NB4 (cell line): ENCODE results near the gene CASZ1.

Experiments used
- DNase-seq: peaks from one replicate; pipeline ENCODE4 v3.0.0; 2010; ENCODE audit warnings: low read depth
- H3K4me3 ChIP-seq: one replicate; pipeline ENCODE4 v1.5.1; 2011; ENCODE audit warnings: mild to moderate bottlenecking, low read depth, low read length, moderate library complexity
- MYC ChIP-seq: IDR thresholded peaks from 2 replicates; pipeline ENCODE4 v1.6.1; 2011; ENCODE audit warnings: low read depth, low read length
- POLR2A ChIP-seq: IDR thresholded peaks from 2 replicates; pipeline ENCODE4 v1.6.1; 2011; ENCODE audit warnings: mild to moderate bottlenecking; ENCODE audit not compliant: insufficient read length; ENCODE audit errors: extremely low read depth
- TF ChIP-seq, protein P1 (sequence below): IDR thresholded peaks from 2 replicates; pipeline ENCODE4 v1.6.1; 2011; ENCODE audit warnings: low read depth, low read length
- TF ChIP-seq, protein P2 (sequence below): IDR thresholded peaks from one replicate; pipeline ENCODE4 v1.5.1; 2012; ENCODE audit warnings: low read depth, low read length

Gene CASZ1

DNA sequence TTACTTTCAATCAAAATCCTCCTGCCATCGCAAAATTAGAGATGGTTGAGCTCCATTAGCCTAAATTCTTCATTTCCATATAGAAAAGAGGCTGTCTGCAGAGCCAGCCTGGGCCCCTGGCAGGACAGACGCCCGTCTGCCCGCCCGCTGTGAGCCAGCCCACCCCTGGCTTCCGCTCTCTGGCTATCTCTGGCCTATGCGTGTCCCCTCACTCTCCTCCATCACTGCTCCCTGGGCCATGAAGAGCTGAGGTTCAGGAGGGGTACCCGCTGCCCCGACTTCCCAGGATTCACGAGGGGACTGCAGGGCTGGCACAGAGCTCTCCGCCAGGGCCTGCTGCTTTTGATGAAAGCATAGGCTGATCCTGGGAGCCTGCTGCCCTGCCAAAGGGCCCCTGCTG lies 117.6 kb downstream of the CASZ1 start:
- TF ChIP-seq MYC (no peak), POLR2A (no peak)
- TF ChIP-seq, protein P1, sequence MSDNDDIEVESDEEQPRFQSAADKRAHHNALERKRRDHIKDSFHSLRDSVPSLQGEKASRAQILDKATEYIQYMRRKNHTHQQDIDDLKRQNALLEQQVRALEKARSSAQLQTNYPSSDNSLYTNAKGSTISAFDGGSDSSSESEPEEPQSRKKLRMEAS, result no peak
- TF ChIP-seq, protein P2, sequence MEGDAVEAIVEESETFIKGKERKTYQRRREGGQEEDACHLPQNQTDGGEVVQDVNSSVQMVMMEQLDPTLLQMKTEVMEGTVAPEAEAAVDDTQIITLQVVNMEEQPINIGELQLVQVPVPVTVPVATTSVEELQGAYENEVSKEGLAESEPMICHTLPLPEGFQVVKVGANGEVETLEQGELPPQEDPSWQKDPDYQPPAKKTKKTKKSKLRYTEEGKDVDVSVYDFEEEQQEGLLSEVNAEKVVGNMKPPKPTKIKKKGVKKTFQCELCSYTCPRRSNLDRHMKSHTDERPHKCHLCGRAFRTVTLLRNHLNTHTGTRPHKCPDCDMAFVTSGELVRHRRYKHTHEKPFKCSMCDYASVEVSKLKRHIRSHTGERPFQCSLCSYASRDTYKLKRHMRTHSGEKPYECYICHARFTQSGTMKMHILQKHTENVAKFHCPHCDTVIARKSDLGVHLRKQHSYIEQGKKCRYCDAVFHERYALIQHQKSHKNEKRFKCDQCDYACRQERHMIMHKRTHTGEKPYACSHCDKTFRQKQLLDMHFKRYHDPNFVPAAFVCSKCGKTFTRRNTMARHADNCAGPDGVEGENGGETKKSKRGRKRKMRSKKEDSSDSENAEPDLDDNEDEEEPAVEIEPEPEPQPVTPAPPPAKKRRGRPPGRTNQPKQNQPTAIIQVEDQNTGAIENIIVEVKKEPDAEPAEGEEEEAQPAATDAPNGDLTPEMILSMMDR, result no peak
- no peak overlapping the region for H3K4me3 ChIP-seq
- no peak for DNase-seq

DNA sequence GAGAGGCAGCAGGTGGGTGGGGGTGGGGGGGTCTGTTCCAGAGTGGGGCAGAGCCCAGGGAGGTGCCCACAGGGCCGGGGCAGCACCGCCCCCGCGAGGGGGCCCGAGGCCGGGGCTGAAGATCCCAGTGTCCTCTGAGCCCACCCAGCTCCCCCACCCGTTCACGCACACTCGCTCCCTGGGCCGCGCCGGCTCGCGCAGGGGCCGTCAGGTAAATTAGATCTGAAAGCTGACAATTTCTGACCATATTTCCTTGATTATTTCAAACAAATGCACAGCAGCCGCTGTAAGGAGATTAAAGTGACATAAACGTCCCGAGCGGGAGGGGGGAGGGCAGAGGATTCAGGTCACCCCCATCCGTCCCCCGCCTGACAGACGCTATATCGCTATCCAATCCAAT lies 118.0 kb downstream of the CASZ1 start:
- DNase-seq, result no peak
- TF ChIP-seq, protein P1, result no peak
- TF ChIP-seq, protein P2, result no peak
- TF ChIP-seq MYC (no peak), POLR2A (no peak)
- H3K4me3 ChIP-seq, result no peak overlapping the region

DNA sequence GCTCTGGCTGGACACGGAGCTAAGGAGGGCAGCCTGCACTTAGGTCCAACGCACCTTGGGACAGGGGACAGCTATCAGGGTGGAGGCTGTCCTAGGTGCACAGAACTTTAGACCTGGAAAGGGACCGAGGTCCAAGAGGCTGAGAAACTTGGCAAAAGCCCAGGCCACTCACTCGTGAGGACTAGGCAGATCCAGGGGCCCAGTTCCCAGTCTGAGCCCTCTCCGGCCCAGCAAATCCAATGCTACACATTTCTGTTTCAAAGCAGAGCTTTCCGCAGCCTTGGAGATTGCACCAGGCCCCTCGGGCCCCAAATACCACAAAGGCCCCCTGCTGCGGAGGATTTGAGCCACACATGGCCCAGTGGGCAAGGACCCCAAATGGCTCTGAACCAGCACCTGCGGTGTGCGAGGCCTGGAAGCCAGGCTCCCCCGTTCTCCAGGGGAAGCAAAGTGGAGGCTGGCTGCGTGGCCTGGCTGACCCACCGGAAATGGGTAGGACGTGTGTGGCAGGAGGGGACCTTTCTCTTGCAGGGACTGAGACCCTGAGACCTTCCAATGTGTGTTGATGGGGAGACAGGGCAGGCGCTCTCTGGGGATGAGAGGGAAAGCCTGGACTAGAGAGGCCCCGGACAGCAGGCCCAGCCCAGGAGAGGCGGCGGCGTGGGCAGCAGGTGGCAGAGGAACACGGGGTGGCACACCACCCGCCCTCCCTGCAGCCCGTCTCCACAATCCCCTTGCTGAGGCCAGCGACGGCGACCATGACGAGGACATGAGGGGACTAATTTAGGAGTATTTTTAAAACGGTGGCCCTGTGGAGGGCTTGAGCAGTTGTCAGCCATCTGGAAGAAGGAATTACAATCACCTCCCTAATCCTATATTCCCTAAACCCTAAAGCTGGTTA lies 118.7 kb downstream of the CASZ1 start:
- H3K4me3 ChIP-seq, result no peak overlapping the region
- TF ChIP-seq MYC, result no peak
- TF ChIP-seq, protein P2, result no peak
- no peak for TF ChIP-seq POLR2A
- TF ChIP-seq, protein P1, result no peak
- no peak for DNase-seq

DNA sequence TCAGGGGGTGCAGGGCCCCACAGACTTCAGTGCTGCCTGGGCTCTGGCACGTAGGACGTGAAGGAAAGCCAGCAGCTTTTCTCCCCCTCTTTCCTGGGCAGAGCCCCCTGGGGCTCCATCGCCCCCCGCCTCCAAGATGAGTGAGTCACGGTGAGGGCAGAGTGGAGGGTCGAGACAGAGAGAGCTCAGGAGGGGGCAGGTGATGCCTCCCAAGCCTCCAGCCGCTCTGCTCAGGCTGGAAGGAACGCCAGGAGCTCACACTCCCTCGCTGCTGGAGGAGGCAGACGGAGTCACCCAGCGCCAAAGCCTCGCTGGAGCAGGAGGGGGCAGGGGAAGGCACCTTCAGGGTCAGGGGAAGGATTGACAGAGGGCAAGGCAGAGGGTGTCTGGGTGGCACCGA lies 119.5 kb downstream of the CASZ1 start:
- TF ChIP-seq, protein P2, result no peak
- TF ChIP-seq, protein P1, result no peak
- TF ChIP-seq MYC, result no peak
- TF ChIP-seq POLR2A, result no peak
- H3K4me3 ChIP-seq, result no peak overlapping the region
- DNase-seq, result no peak

DNA sequence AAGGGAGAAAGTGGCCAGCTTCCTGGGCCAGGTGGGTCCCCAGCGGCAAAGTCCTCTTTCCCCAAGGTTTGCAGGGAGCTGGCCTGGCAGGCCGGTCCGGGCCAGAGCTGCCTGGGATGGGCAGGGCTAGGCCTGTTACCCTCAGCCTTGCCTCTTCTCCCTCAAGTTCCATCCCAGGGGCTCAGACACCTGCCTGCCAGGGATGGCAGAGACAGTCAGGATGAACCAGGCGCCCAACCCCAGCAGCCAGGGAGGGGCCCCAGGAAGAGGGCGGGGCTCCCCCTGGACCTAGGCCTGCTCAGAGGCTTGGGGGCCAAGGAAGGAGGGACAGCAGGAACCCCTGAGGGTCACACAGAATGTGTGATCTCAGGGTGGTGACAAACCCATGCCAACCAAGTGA lies 120.6 kb downstream of the CASZ1 start:
- no peak overlapping the region for H3K4me3 ChIP-seq
- DNase-seq, result no peak
- TF ChIP-seq, protein P2, result no peak
- TF ChIP-seq MYC (no peak), POLR2A (no peak)
